ENCODE measurements around the gene TBX5. TPM values are rescaled to one million over a fixed set of nuclear protein-coding genes. Genes with fewer than 3 reads are reported as not detected.

Gene TBX5
- polyA plus RNA-seq, 3 donors, result not detected

- Histone ChIP-seq H3K9me3 (replicated peaks in 1 of 2; ENCODE audit: control insufficient read depth in 1 of 2, insufficient read depth in 1 of 2, low read length in 2 of 2) (no peaks in the 10 kb centered on the region), H3K4me3 (replicated peaks in 1 of 3; ENCODE audit: low read depth in 2 of 3, low read length in 3 of 3) (no peak overlapping the region), H4K20me1 (ENCODE audit: insufficient read depth, low read length) (no peaks in the 10 kb centered on the region), H3K4me2 (replicated peaks; ENCODE audit: extremely low read depth, low read length, poor library complexity, severe bottlenecking) (no peak overlapping the region), H3K27ac (ENCODE audit: low read depth in 1 of 2, low read length in 2 of 2) (no peak overlapping the region), H2AFZ (ENCODE audit: insufficient read depth, low read depth, low read length, poor library complexity, severe bottlenecking) (no peak overlapping the region), H3K36me3 (replicated peaks in 1 of 2; ENCODE audit: control insufficient read depth in 1 of 2, insufficient read depth in 2 of 2, low read length in 2 of 2) (no peaks in the 10 kb centered on the region), H3K9ac (ENCODE audit: insufficient read depth, low read length, poor library complexity, severe bottlenecking) (no peak overlapping the region), H3K4me1 (ENCODE audit: control insufficient read depth in 1 of 2, insufficient read depth in 2 of 2, low read length in 2 of 2) (no peaks in the 10 kb centered on the region), H3K79me2 (ENCODE audit: insufficient read depth, low read length) (no peaks in the 10 kb centered on the region), H3K27me3 (ENCODE audit: control insufficient read depth in 2 of 2, insufficient read depth in 2 of 2, low read length in 2 of 2) (peaks cover 0 to 13% of the 10 kb centered on the region in 2 donors)
- peaks cover 8 to 31% (median 22%) of the 10 kb centered on the region in 3 donors for H3K27me3 Mint-ChIP-seq (ENCODE audit: low read depth in 3 of 3)
- no peaks in the 10 kb centered on the region for H3K4me1 Mint-ChIP-seq
- intact Hi-C loops (cut with micrococcal nuclease), result no loop called here
- H3K36me3 Mint-ChIP-seq, result no peaks in the 10 kb centered on the region
- DNase-seq, result no peak
- no CpG with 5 or more reads among the region's 1 CpG for WGBS (ENCODE audit: insufficient coverage)
- no peak for TF ChIP-seq CTCF (IDR thresholded peaks at IDR 0.05)
- H3K9me3 Mint-ChIP-seq, result peaks cover 0 to 7% (median 3%) of the 10 kb centered on the region in 7 donors
- H3K4me3 Mint-ChIP-seq, result no peak overlapping the region
- no peak overlapping the region for H3K27ac Mint-ChIP-seq
These were observed 26.0 kb upstream of the TBX5 start for GRCh38 chr12:114431902-114432301.

GRCh38 chr12:114430306-114430705, 24.4 kb upstream of the TBX5 start:
- H3K9me3 ChIP-seq (replicated peaks in 1 of 2; ENCODE audit: control insufficient read depth in 1 of 2, insufficient read depth in 1 of 2, low read length in 2 of 2), result no peaks in the 10 kb centered on the region
- no peak overlapping the region for H3K4me3 ChIP-seq (replicated peaks in 1 of 3; ENCODE audit: low read depth in 2 of 3, low read length in 3 of 3)
- Mint-ChIP-seq H3K36me3 (no peaks in the 10 kb centered on the region), H3K9me3 (no peaks in the 10 kb centered on the region), H3K4me3 (no peak overlapping the region), H3K27ac (no peak overlapping the region), H3K27me3 (ENCODE audit: low read depth in 3 of 3) (peaks cover 7 to 23% (median 21%) of the 10 kb centered on the region in 3 donors), H3K4me1 (no peaks in the 10 kb centered on the region)
- H3K79me2 ChIP-seq (ENCODE audit: insufficient read depth, low read length), result no peaks in the 10 kb centered on the region
- no peak overlapping the region for H3K9ac ChIP-seq (ENCODE audit: insufficient read depth, low read length, poor library complexity, severe bottlenecking)
- intact Hi-C loops (cut with micrococcal nuclease), result no loop called here
- no peaks in the 10 kb centered on the region for H4K20me1 ChIP-seq (ENCODE audit: insufficient read depth, low read length)
- no peak for DNase-seq
- no peaks in the 10 kb centered on the region for H3K36me3 ChIP-seq (replicated peaks in 1 of 2; ENCODE audit: control insufficient read depth in 1 of 2, insufficient read depth in 2 of 2, low read length in 2 of 2)
- no peak overlapping the region for H3K4me2 ChIP-seq (replicated peaks; ENCODE audit: extremely low read depth, low read length, poor library complexity, severe bottlenecking)
- no CpG with 5 or more reads among the region's 4 CpGs for WGBS (ENCODE audit: insufficient coverage)
- no peaks in the 10 kb centered on the region for H3K4me1 ChIP-seq (ENCODE audit: control insufficient read depth in 1 of 2, insufficient read depth in 2 of 2, low read length in 2 of 2)
- H3K27me3 ChIP-seq (ENCODE audit: control insufficient read depth in 2 of 2, insufficient read depth in 2 of 2, low read length in 2 of 2), result peaks cover 0 to 5% of the 10 kb centered on the region in 2 donors
- H3K27ac ChIP-seq (ENCODE audit: low read depth in 1 of 2, low read length in 2 of 2), result no peak overlapping the region
- no peak overlapping the region for H2AFZ ChIP-seq (ENCODE audit: insufficient read depth, low read depth, low read length, poor library complexity, severe bottlenecking)
- TF ChIP-seq CTCF (IDR thresholded peaks at IDR 0.05), result no peak
